T-helper 17 cell (primary cell): ENCODE measurements around the gene EMC6. TPM values are rescaled to one million over a fixed set of nuclear protein-coding genes. Genes with fewer than 3 reads are reported as not detected.

Experiments used
- ATAC-seq: fragments of 150-1000 bp; cut with Tn5 transposase; 2 replicates; pipeline ENCODE4 v1.10.0; 2021; ENCODE audit warnings: mild to moderate bottlenecking, moderate library complexity
- DNase-seq, 3 donors: peaks; one replicate each; pipeline versions ENCODE4 v3.0.0 to v3.0.0-alpha.2; 2020 to 2021
- H3K9me3 ChIP-seq: one replicate; pipeline ENCODE4 v1.7.0; 2013; ENCODE audit warnings: low read length, mild to moderate bottlenecking; ENCODE audit not compliant: control insufficient read depth, poor library complexity, severe bottlenecking
- H3K27ac Mint-ChIP-seq: one replicate; pipeline ENCODE4 v1.8.0; 2022; ENCODE audit warnings: mild to moderate bottlenecking, moderate library complexity, mixed read lengths
- H3K27me3 Mint-ChIP-seq: one replicate; pipeline ENCODE4 v1.8.0; 2022; ENCODE audit warnings: mixed read lengths
- H3K36me3 Mint-ChIP-seq: one replicate; pipeline ENCODE4 v1.8.0; 2022; ENCODE audit warnings: low read depth, mixed read lengths
- H3K4me1 Mint-ChIP-seq: one replicate; pipeline ENCODE4 v1.8.0; 2022; ENCODE audit warnings: mild to moderate bottlenecking, mixed read lengths
- H3K4me3 Mint-ChIP-seq: one replicate; pipeline ENCODE4 v1.8.0; 2022; ENCODE audit warnings: mild to moderate bottlenecking, moderate library complexity, mixed read lengths
- total RNA-seq, 4 donors: library from RNA in 2 of 4; stranded (reverse) in 2 of 4; gene quantifications; one replicate each; pipeline ENCODE4 v1.2.3 and lab custom pipeline; 2022 to 2026

The EMC6 gene
- total RNA-seq, 2 donors from 2014 or later = 23.0 to 28.7 TPM

GRCh38 chr17:3659541-3660111 lies 9.0 kb upstream of the EMC6 start:
- ATAC-seq = no peak
- Mint-ChIP-seq H3K27me3 (no peaks in the 10 kb centered on the region), H3K4me1 (peaks cover 3% of the 10 kb centered on the region), H3K36me3 (no peaks in the 10 kb centered on the region), H3K4me3 (no peak overlapping the region), H3K27ac (no peak overlapping the region)
- DNase-seq = no peak
- no peaks in the 10 kb centered on the region for H3K9me3 ChIP-seq

- no peaks in the 10 kb centered on the region for H3K9me3 ChIP-seq
- no peak overlapping the region for H3K27ac Mint-ChIP-seq
- ATAC-seq = no peak
Observed at GRCh38 chr17:3660311-3660891, 8.2 kb upstream of the EMC6 start.

GRCh38 chr17:3663102-3664011 lies 5.3 kb upstream of the EMC6 start:
- H3K9me3 ChIP-seq = no peaks in the 10 kb centered on the region
- H3K36me3 Mint-ChIP-seq = no peaks in the 10 kb centered on the region
- no peak overlapping the region for H3K4me3 Mint-ChIP-seq
- no peak overlapping the region for H3K27ac Mint-ChIP-seq
- peaks cover 13% of the 10 kb centered on the region for H3K4me1 Mint-ChIP-seq
- DNase-seq (no peak), ATAC-seq (no peak)
- no peaks in the 10 kb centered on the region for H3K27me3 Mint-ChIP-seq

More at GRCh38 chr17:3660311-3660891, 8.2 kb upstream of the EMC6 start:
- no peaks in the 10 kb centered on the region for H3K27me3 Mint-ChIP-seq
- H3K4me3 Mint-ChIP-seq = no peak overlapping the region
- no peaks in the 10 kb centered on the region for H3K36me3 Mint-ChIP-seq
- peaks cover 6% of the 10 kb centered on the region for H3K4me1 Mint-ChIP-seq
- no peak for DNase-seq

- ATAC-seq (no peak), DNase-seq (no peak)
- Mint-ChIP-seq H3K4me1 (peaks cover 16% of the 10 kb centered on the region), H3K27ac (peak overlapping the region; percentile 63), H3K27me3 (no peaks in the 10 kb centered on the region), H3K4me3 (no peak overlapping the region), H3K36me3 (no peaks in the 10 kb centered on the region)
- no peaks in the 10 kb centered on the region for H3K9me3 ChIP-seq
Observed at GRCh38 chr17:3665834-3666233, 2.8 kb upstream of the EMC6 start.

- H3K9me3 ChIP-seq = no peaks in the 10 kb centered on the region
- Mint-ChIP-seq H3K4me3 (peak overlapping the region; percentile 78), H3K36me3 (no peaks in the 10 kb centered on the region), H3K27ac (peak overlapping the region; percentile 63), H3K4me1 (peaks cover 16% of the 10 kb centered on the region), H3K27me3 (no peaks in the 10 kb centered on the region)
- DNase-seq (no peak), ATAC-seq (no peak)
Observed at GRCh38 chr17:3666516-3666915, 2.1 kb upstream of the EMC6 start.

GRCh38 chr17:3667366-3668278 lies 990 bp upstream of the EMC6 start:
- no peaks in the 10 kb centered on the region for H3K9me3 ChIP-seq
- Mint-ChIP-seq H3K4me1 (peaks cover 16% of the 10 kb centered on the region), H3K27me3 (no peaks in the 10 kb centered on the region), H3K4me3 (peak overlapping the region; percentile 93), H3K27ac (peak overlapping the region; percentile 83), H3K36me3 (no peaks in the 10 kb centered on the region)
- no peak for DNase-seq
- peak; percentile 1 for ATAC-seq

- H3K36me3 Mint-ChIP-seq = no peaks in the 10 kb centered on the region
- H3K27me3 Mint-ChIP-seq = no peaks in the 10 kb centered on the region
- peak overlapping the region; percentile 93 for H3K4me3 Mint-ChIP-seq
- ATAC-seq (no peak), DNase-seq (no peak)
- no peaks in the 10 kb centered on the region for H3K9me3 ChIP-seq
- peak overlapping the region; percentile 83 for H3K27ac Mint-ChIP-seq
- peaks cover 16% of the 10 kb centered on the region for H3K4me1 Mint-ChIP-seq
Observed at GRCh38 chr17:3669085-3669347, 404 bp downstream of the EMC6 start.

GRCh38 chr17:3669548-3669947 lies 936 bp downstream of the EMC6 start:
- Mint-ChIP-seq H3K36me3 (no peaks in the 10 kb centered on the region), H3K27ac (peak overlapping the region; percentile 83), H3K4me1 (peaks cover 16% of the 10 kb centered on the region), H3K27me3 (no peaks in the 10 kb centered on the region), H3K4me3 (peak overlapping the region; percentile 93)
- DNase-seq = no peak
- no peak for ATAC-seq
- no peaks in the 10 kb centered on the region for H3K9me3 ChIP-seq

GRCh38 chr17:3672571-3672970 lies 4.0 kb downstream of the EMC6 start:
- Mint-ChIP-seq H3K4me3 (no peak overlapping the region), H3K36me3 (no peaks in the 10 kb centered on the region), H3K27ac (peak overlapping the region; percentile 59), H3K4me1 (peaks cover 4% of the 10 kb centered on the region), H3K27me3 (no peaks in the 10 kb centered on the region)
- ATAC-seq (no peak), DNase-seq (no peak)
- H3K9me3 ChIP-seq = no peaks in the 10 kb centered on the region

GRCh38 chr17:3675886-3676285 lies 7.3 kb downstream of the EMC6 start:
- Mint-ChIP-seq H3K27ac (peak overlapping the region; percentile 57), H3K36me3 (no peaks in the 10 kb centered on the region)

GRCh38 chr17:3678095-3678820 lies 9.6 kb downstream of the EMC6 start:
- Mint-ChIP-seq H3K36me3 (no peaks in the 10 kb centered on the region), H3K27me3 (no peaks in the 10 kb centered on the region), H3K27ac (no peak overlapping the region), H3K4me3 (no peak overlapping the region), H3K4me1 (peaks cover 12% of the 10 kb centered on the region)
- DNase-seq (no peak), ATAC-seq (no peak)
- no peaks in the 10 kb centered on the region for H3K9me3 ChIP-seq

More at GRCh38 chr17:3675886-3676285, 7.3 kb downstream of the EMC6 start:
- H3K4me1 Mint-ChIP-seq = no peaks in the 10 kb centered on the region
- H3K4me3 Mint-ChIP-seq = no peak overlapping the region
- DNase-seq (no peak), ATAC-seq (no peak)
- H3K9me3 ChIP-seq = no peaks in the 10 kb centered on the region
- H3K27me3 Mint-ChIP-seq = no peaks in the 10 kb centered on the region

- no peak overlapping the region for H3K4me3 Mint-ChIP-seq
- DNase-seq (no peak), ATAC-seq (no peak)
- no peaks in the 10 kb centered on the region for H3K9me3 ChIP-seq
- H3K27ac Mint-ChIP-seq = peak overlapping the region; percentile 51
- H3K36me3 Mint-ChIP-seq = no peaks in the 10 kb centered on the region
- H3K27me3 Mint-ChIP-seq = no peaks in the 10 kb centered on the region
- H3K4me1 Mint-ChIP-seq = peaks cover 13% of the 10 kb centered on the region
Observed at GRCh38 chr17:3678821-3679530, 10.4 kb downstream of the EMC6 start.
